Measurements from ENCODE around the gene PLCB1. TPM values are rescaled to one million over a fixed set of nuclear protein-coding genes. Genes with fewer than 3 reads are reported as not detected.

Gene PLCB1
- polyA plus RNA-seq, 1 donor (not counting 4 experiments of a cell fraction or from before 2014, with no cell fraction given) = 0.37 TPM

DNA sequence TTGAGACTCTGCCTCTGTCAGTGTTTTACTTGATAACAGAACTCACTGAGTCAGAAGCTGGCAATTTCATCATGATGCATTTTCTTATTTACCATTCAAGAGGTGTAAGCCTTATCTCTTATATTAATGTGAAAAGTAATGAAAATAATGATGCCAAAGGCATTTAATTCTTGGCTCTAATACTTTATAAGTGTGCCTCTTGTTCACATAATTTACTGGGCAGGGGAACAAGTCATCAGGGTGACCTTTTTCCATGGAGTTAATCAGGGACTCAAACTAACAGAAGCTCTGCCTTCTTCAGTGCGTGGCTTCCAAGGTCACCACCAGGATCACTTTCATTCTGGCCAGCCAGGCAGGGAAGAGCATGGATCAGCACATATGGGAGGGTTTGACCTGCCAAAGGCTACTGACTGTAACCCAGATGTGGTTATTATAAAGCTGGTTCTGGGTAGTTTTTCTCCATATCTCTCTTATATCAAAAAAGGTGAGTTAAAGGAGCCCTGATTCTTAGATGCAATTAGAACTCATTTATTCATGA lies 5.2 kb upstream of the PLCB1 start:
- peaks cover 3% of the 10 kb centered on the region for H3K4me1 ChIP-seq (ENCODE audit: control insufficient read depth, extremely low read depth, insufficient read depth, low read length)
- no peaks in the 10 kb centered on the region for H4K20me1 ChIP-seq (ENCODE audit: control insufficient read depth, extremely low read depth, insufficient read depth, low read length)
- no peaks in the 10 kb centered on the region for H3K36me3 ChIP-seq (ENCODE audit: control insufficient read depth in 2 of 2, extremely low read depth in 1 of 2, insufficient read depth in 2 of 2, low read length in 2 of 2)
- dilution Hi-C loops (cut with MboI; ENCODE audit: extremely low pct_ligation_motif_present, low sequenced_read_pairs) = no loop called here
- H3K27ac ChIP-seq (ENCODE audit: control insufficient read depth, insufficient read depth, low read length) = no peak overlapping the region
- H3K79me2 ChIP-seq (ENCODE audit: control insufficient read depth, insufficient read depth, low read length) = no peaks in the 10 kb centered on the region
- H2AFZ ChIP-seq (ENCODE audit: control insufficient read depth, low read length) = no peak overlapping the region
- no peak for FAIRE-seq
- DNase-seq (ENCODE audit: low read depth, low spot score) = no peak
- H3K9ac ChIP-seq (ENCODE audit: control insufficient read depth, extremely low read depth, insufficient read depth, low read length) = no peak overlapping the region
- no peak overlapping the region for H3K4me3 ChIP-seq (ENCODE audit: control insufficient read depth in 2 of 3, extremely low read depth in 1 of 3, insufficient read depth in 2 of 3, low read depth in 1 of 3, low read length in 3 of 3)
- H3K9me3 ChIP-seq (ENCODE audit: control insufficient read depth, low read depth, low read length) = no peaks in the 10 kb centered on the region
- H3K9me1 ChIP-seq (ENCODE audit: control insufficient read depth, extremely low read depth, insufficient read depth, low read length) = no peaks in the 10 kb centered on the region
- no peak for TF ChIP-seq EZH2 (IDR thresholded peaks at IDR 0.05; ENCODE audit: low read length)
- TF ChIP-seq, protein P1, sequence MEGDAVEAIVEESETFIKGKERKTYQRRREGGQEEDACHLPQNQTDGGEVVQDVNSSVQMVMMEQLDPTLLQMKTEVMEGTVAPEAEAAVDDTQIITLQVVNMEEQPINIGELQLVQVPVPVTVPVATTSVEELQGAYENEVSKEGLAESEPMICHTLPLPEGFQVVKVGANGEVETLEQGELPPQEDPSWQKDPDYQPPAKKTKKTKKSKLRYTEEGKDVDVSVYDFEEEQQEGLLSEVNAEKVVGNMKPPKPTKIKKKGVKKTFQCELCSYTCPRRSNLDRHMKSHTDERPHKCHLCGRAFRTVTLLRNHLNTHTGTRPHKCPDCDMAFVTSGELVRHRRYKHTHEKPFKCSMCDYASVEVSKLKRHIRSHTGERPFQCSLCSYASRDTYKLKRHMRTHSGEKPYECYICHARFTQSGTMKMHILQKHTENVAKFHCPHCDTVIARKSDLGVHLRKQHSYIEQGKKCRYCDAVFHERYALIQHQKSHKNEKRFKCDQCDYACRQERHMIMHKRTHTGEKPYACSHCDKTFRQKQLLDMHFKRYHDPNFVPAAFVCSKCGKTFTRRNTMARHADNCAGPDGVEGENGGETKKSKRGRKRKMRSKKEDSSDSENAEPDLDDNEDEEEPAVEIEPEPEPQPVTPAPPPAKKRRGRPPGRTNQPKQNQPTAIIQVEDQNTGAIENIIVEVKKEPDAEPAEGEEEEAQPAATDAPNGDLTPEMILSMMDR (optimal IDR thresholded peaks at IDR 0.05 in 1 of 3, IDR thresholded peaks at IDR 0.05 in 1 of 3, conservative IDR thresholded peaks at IDR 0.05 in 1 of 3; ENCODE audit: extremely low read depth in 1 of 3, insufficient read depth in 2 of 3, low read length in 3 of 3) = no peak
- H3K27me3 ChIP-seq (ENCODE audit: control insufficient read depth, extremely low read depth, insufficient read depth, low read length) = peaks cover 8% of the 10 kb centered on the region
- no peak overlapping the region for H3K4me2 ChIP-seq (ENCODE audit: control insufficient read depth, extremely low read depth, insufficient read depth, low read depth, low read length)

DNA sequence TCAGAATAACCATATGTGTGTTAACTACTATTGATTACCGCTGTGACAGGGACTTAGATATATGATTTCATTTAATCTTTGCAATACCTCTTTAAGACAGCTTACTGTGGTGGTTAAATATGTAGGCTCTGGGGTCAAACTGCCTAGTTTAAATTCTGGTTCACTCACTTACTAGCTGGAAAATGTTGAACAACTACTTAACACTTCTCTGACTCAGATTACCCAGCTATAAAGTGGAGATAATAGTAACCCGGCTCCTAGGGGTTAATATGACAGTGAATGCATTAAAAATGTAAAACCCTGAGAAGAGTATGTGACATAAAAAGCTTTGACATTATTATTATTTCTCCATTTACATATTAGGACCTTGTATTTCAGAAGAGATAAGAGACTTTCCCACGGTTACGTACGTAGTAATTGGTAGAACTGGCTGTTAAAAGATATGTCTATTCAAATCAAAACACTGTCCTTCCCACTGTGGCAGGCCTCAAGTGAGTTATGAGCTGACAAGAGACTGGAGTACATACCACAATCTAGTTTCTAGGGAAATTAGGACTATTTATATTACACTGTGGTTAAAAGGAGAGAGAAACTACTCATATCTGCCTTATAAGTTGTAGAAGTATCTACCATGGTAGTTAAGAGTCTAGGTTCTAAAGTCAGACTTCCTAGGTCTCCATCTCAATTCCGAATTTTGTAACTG lies 4.4 kb upstream of the PLCB1 start:
- dilution Hi-C loops (cut with MboI; ENCODE audit: extremely low pct_ligation_motif_present, low sequenced_read_pairs) = no loop called here
- H3K9ac ChIP-seq (ENCODE audit: control insufficient read depth, extremely low read depth, insufficient read depth, low read length) = no peak overlapping the region
- peaks cover 3% of the 10 kb centered on the region for H3K4me1 ChIP-seq (ENCODE audit: control insufficient read depth, extremely low read depth, insufficient read depth, low read length)
- no peak overlapping the region for H3K4me2 ChIP-seq (ENCODE audit: control insufficient read depth, extremely low read depth, insufficient read depth, low read depth, low read length)
- H3K36me3 ChIP-seq (ENCODE audit: control insufficient read depth in 2 of 2, extremely low read depth in 1 of 2, insufficient read depth in 2 of 2, low read length in 2 of 2) = no peaks in the 10 kb centered on the region
- no peaks in the 10 kb centered on the region for H3K79me2 ChIP-seq (ENCODE audit: control insufficient read depth, insufficient read depth, low read length)
- no peaks in the 10 kb centered on the region for H3K9me3 ChIP-seq (ENCODE audit: control insufficient read depth, low read depth, low read length)
- DNase-seq (ENCODE audit: low read depth, low spot score) (no peak), FAIRE-seq (no peak)
- H2AFZ ChIP-seq (ENCODE audit: control insufficient read depth, low read length) = no peak overlapping the region
- H3K27me3 ChIP-seq (ENCODE audit: control insufficient read depth, extremely low read depth, insufficient read depth, low read length) = peaks cover 13% of the 10 kb centered on the region
- no peaks in the 10 kb centered on the region for H4K20me1 ChIP-seq (ENCODE audit: control insufficient read depth, extremely low read depth, insufficient read depth, low read length)
- TF ChIP-seq, protein P1 (optimal IDR thresholded peaks at IDR 0.05 in 1 of 3, IDR thresholded peaks at IDR 0.05 in 1 of 3, conservative IDR thresholded peaks at IDR 0.05 in 1 of 3; ENCODE audit: extremely low read depth in 1 of 3, insufficient read depth in 2 of 3, low read length in 3 of 3) = no peak
- TF ChIP-seq EZH2 (IDR thresholded peaks at IDR 0.05; ENCODE audit: low read length) = no peak
- H3K27ac ChIP-seq (ENCODE audit: control insufficient read depth, insufficient read depth, low read length) = no peak overlapping the region
- H3K4me3 ChIP-seq (ENCODE audit: control insufficient read depth in 2 of 3, extremely low read depth in 1 of 3, insufficient read depth in 2 of 3, low read depth in 1 of 3, low read length in 3 of 3) = no peak overlapping the region
- H3K9me1 ChIP-seq (ENCODE audit: control insufficient read depth, extremely low read depth, insufficient read depth, low read length) = no peaks in the 10 kb centered on the region

Measured in keratinocyte (primary cell).